Hindlimb muscle (tissue), 1 donor: ENCODE data around the gene KLHL9. TPM values are rescaled to one million over a fixed set of nuclear protein-coding genes. Genes with fewer than 3 reads are reported as not detected.
A peak's percentile ranks its signal among the peaks of the same experiment; 100 is the strongest.
"Not testable (repeated sequence)": the region's sequence is repeated elsewhere in the genome, so short reads cannot be mapped to it uniquely, and the experiment has no call there.

Experiments used
- DNase-seq: peaks from one replicate; pipeline ENCODE4 v3.0.0-alpha.2; 2013
- polyA plus RNA-seq: library from polyadenylated mRNA; unstranded; fragments of 120-200 nt; gene quantifications from one replicate; pipeline ENCODE4 v1.2.1, GENCODE V29; 2013; ENCODE audit not compliant: insufficient read length

The KLHL9 gene
- 19.6 TPM for polyA plus RNA-seq

- DNase-seq: peak; percentile 95
These were observed at the start of gene KLHL9 for GRCh38 chr9:21334701-21335632. Gene KLHL9, minus strand, starts transcription at chr9:21335404. Its CDS starts 545 bp downstream, at chr9:21334859.

GRCh38 chr9:21383627-21384026, 48.4 kb upstream of the KLHL9 start:
- no peak for DNase-seq

- no peak for DNase-seq
These were observed 46.5 kb upstream of the KLHL9 start for GRCh38 chr9:21381448-21382339.

- not testable (repeated sequence) for DNase-seq
These were observed 36.3 kb upstream of the KLHL9 start for GRCh38 chr9:21371467-21371866.

- no peak for DNase-seq
These were observed 32.8 kb upstream of the KLHL9 start, which contains the start of gene IFNA13 for GRCh38 chr9:21367957-21368356. Gene IFNA13, minus strand, starts transcription at chr9:21368057. Its CDS starts 47 bp downstream, at chr9:21368010.

GRCh38 chr9:21367169-21367568, 32.0 kb upstream of the KLHL9 start:
- DNase-seq: not testable (repeated sequence)

GRCh38 chr9:21362287-21362686, 27.1 kb upstream of the KLHL9 start:
- DNase-seq: no peak

- DNase-seq: no peak
These were observed 22.6 kb upstream of the KLHL9 start for GRCh38 chr9:21357479-21358460.

- no peak for DNase-seq
These were observed 15.6 kb upstream of the KLHL9 start, which contains the start of gene IFNA6 for GRCh38 chr9:21350787-21351186. Gene IFNA6, minus strand, starts transcription at chr9:21350887. Its CDS starts 0 bp downstream, at chr9:21350887.

- no peak for DNase-seq
These were observed 13.3 kb upstream of the KLHL9 start for GRCh38 chr9:21348430-21348970.

- DNase-seq: no peak
These were observed 5.5 kb upstream of the KLHL9 start for GRCh38 chr9:21340735-21341134.

- no peak for DNase-seq
These were observed 1.3 kb upstream of the KLHL9 start for GRCh38 chr9:21336457-21336856.

- no peak for DNase-seq
These were observed 2.0 kb downstream of the KLHL9 start for GRCh38 chr9:21333226-21333625.

GRCh38 chr9:21331676-21332402, 3.4 kb downstream of the KLHL9 start:
- no peak for DNase-seq

GRCh38 chr9:21326526-21327139, 8.6 kb downstream of the KLHL9 start:
- DNase-seq: no peak

GRCh38 chr9:21324047-21324446, 11.2 kb downstream of the KLHL9 start:
- DNase-seq: no peak

GRCh38 chr9:21322911-21323461, 12.2 kb downstream of the KLHL9 start:
- DNase-seq: no peak

GRCh38 chr9:21320465-21320864, 14.7 kb downstream of the KLHL9 start:
- DNase-seq: no peak

GRCh38 chr9:21317956-21318923, 17.0 kb downstream of the KLHL9 start:
- DNase-seq: peak; percentile 46
